ENCODE data around the gene ZBTB7C.

DNA sequence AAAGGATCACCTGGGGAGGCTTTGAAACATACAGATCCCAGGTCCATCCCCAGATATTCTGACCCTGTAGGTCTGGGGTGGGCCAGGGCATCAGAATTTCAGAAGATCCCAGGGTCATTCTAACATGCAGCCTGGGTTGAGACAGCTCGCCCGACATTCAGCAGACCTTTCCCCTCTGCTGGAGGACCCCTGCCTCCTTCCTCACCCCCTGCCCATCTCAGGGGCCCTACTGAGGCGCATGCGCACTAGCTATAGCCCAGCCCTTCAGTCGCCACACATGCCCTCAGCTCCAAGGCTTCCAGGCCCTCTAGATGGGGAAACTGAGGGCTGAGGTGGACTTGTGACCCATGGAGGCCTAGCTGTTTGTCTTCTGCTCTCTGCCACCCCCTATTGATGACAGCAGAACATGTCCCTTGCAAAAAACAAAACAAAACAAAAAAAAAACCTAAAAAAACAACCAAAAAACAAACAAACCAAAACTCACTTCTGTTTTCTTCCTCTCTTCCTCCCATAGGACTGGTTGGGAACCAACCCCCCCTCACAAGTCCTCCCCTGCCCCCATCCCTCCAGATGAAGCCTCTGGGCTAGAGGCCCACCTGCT, 91.3 kb downstream of the ZBTB7C start:
- TF ChIP-seq, protein P1, sequence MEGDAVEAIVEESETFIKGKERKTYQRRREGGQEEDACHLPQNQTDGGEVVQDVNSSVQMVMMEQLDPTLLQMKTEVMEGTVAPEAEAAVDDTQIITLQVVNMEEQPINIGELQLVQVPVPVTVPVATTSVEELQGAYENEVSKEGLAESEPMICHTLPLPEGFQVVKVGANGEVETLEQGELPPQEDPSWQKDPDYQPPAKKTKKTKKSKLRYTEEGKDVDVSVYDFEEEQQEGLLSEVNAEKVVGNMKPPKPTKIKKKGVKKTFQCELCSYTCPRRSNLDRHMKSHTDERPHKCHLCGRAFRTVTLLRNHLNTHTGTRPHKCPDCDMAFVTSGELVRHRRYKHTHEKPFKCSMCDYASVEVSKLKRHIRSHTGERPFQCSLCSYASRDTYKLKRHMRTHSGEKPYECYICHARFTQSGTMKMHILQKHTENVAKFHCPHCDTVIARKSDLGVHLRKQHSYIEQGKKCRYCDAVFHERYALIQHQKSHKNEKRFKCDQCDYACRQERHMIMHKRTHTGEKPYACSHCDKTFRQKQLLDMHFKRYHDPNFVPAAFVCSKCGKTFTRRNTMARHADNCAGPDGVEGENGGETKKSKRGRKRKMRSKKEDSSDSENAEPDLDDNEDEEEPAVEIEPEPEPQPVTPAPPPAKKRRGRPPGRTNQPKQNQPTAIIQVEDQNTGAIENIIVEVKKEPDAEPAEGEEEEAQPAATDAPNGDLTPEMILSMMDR (conservative IDR thresholded peaks at IDR 0.05; ENCODE audit: low read depth, low read length), result peak; percentile 47
- no peak for TF ChIP-seq EZH2 (IDR thresholded peaks at IDR 0.05; ENCODE audit: borderline replicate concordance, low read depth, low read length, poor library complexity, severe bottlenecking)
